Head of caudate nucleus (tissue), 42 donors: ENCODE measurements around the gene GGT5.
A peak's percentile ranks its signal among the peaks of the same experiment; 100 is the strongest.
"Not testable (repeated sequence)": the region's sequence is repeated elsewhere in the genome, so short reads cannot be mapped to it uniquely, and the experiment has no call there.

ENCODE experiments used
- DNase-seq, 42 donors: peaks; one replicate each; pipeline versions ENCODE4 v3.0.0 to v3.0.0-alpha.2; 2020 to 2021; ENCODE audit warnings: mixed read lengths in 7 of 42
- intact Hi-C: fragments of 100-400 bp; cut with DNase I; formaldehyde crosslinking; loops from one replicate; pipeline ENCODE4 v1.15.0; 2022

GGT5 gene

GRCh38 chr22:24240381-24240780 is 4.5 kb downstream of the GGT5 start:
- DNase-seq = no peak

GRCh38 chr22:24238101-24238694 is 6.7 kb downstream of the GGT5 start:
- intact Hi-C loops, DNase-seq: not testable (repeated sequence)

More at GRCh38 chr22:24240381-24240780, 4.5 kb downstream of the GGT5 start:
- intact Hi-C loops = no loop called here

- intact Hi-C loops = no loop called here
- no peak for DNase-seq
Measured at GRCh38 chr22:24236656-24237055, 8.2 kb downstream of the GGT5 start.

- intact Hi-C loops = no loop called here
- no peak for DNase-seq
Measured at GRCh38 chr22:24235315-24235714, 9.6 kb downstream of the GGT5 start.

GRCh38 chr22:24233816-24234215 is 11.1 kb downstream of the GGT5 start:
- DNase-seq = no peak
- intact Hi-C loops = no loop called here

GRCh38 chr22:24233235-24233634 is 11.6 kb downstream of the GGT5 start:
- no peak for DNase-seq
- intact Hi-C loops = no loop called here

- no peak for DNase-seq
- intact Hi-C loops = no loop called here
Measured at GRCh38 chr22:24232725-24233124, 12.2 kb downstream of the GGT5 start.

GRCh38 chr22:24232124-24232523 is 12.8 kb downstream of the GGT5 start:
- intact Hi-C loops = no loop called here
- DNase-seq = no peak

- no peak for DNase-seq
- intact Hi-C loops = no loop called here
Measured at GRCh38 chr22:24231706-24232105, 13.2 kb downstream of the GGT5 start.

- DNase-seq = peak in 19 of 42 donors; percentile 11 to 67 (median 29)
Measured at GRCh38 chr22:24230911-24231656, 13.8 kb downstream of the GGT5 start.

GRCh38 chr22:24225951-24226350 is 18.9 kb downstream of the GGT5 start:
- intact Hi-C loops = no loop called here
- no peak for DNase-seq

More at GRCh38 chr22:24230911-24231656, 13.8 kb downstream of the GGT5 start:
- intact Hi-C loops = no loop called here

- no peak for DNase-seq
- intact Hi-C loops = no loop called here
Measured at GRCh38 chr22:24225044-24225601, 19.8 kb downstream of the GGT5 start.

GRCh38 chr22:24224468-24224867 is 20.4 kb downstream of the GGT5 start:
- no peak for DNase-seq
- intact Hi-C loops = no loop called here

- DNase-seq = no peak
- intact Hi-C loops = no loop called here
Measured at GRCh38 chr22:24219750-24220149, 25.1 kb downstream of the GGT5 start.

GRCh38 chr22:24217384-24217783 is 27.5 kb downstream of the GGT5 start:
- DNase-seq = no peak
- intact Hi-C loops = no loop called here

GRCh38 chr22:24216541-24217209 is 28.2 kb downstream of the GGT5 start:
- intact Hi-C loops = no loop called here
- DNase-seq = no peak

GRCh38 chr22:24214467-24215285 is 30.2 kb downstream of the GGT5 start:
- no peak for DNase-seq
- intact Hi-C loops = no loop called here

GRCh38 chr22:24213111-24213510 is 31.8 kb downstream of the GGT5 start:
- DNase-seq, intact Hi-C loops: not testable (repeated sequence)

GRCh38 chr22:24211716-24212115 is 33.2 kb downstream of the GGT5 start:
- DNase-seq, intact Hi-C loops: not testable (repeated sequence)
